ENCODE results near the gene PLS3. TPM values are rescaled to one million over a fixed set of nuclear protein-coding genes. Genes with fewer than 3 reads are reported as not detected.
A peak's percentile ranks its signal among the peaks of the same experiment; 100 is the strongest.

Gene PLS3
- total RNA-seq, 1 donor = 323 TPM

- no peak for DNase-seq (ENCODE audit: low read depth)
- TF ChIP-seq CTCF (IDR thresholded peaks at IDR 0.05; ENCODE audit: insufficient read depth, low read depth, low read length) = no peak
- no peak overlapping the region for H3K4me3 ChIP-seq (ENCODE audit: low read depth, low read length)
These were observed 91.2 kb downstream of the PLS3 start for GRCh38 chrX:115652221-115652620.

- TF ChIP-seq CTCF (IDR thresholded peaks at IDR 0.05; ENCODE audit: insufficient read depth, low read depth, low read length) = no peak
These were observed 104.1 kb downstream of the PLS3 start for GRCh38 chrX:115665122-115665521.

GRCh38 chrX:115679460-115679859 is 118.5 kb downstream of the PLS3 start:
- TF ChIP-seq CTCF (IDR thresholded peaks at IDR 0.05; ENCODE audit: insufficient read depth, low read depth, low read length) = peak; percentile 50
- no peak overlapping the region for H3K4me3 ChIP-seq (ENCODE audit: low read depth, low read length)
- DNase-seq (ENCODE audit: low read depth) = peak; percentile 34

More at GRCh38 chrX:115665122-115665521, 104.1 kb downstream of the PLS3 start:
- no peak for DNase-seq (ENCODE audit: low read depth)
- H3K4me3 ChIP-seq (ENCODE audit: low read depth, low read length) = no peak overlapping the region

- no peak for DNase-seq (ENCODE audit: low read depth)
- TF ChIP-seq CTCF (IDR thresholded peaks at IDR 0.05; ENCODE audit: insufficient read depth, low read depth, low read length) = no peak
- H3K4me3 ChIP-seq (ENCODE audit: low read depth, low read length) = no peak overlapping the region
These were observed 126.6 kb downstream of the PLS3 start for GRCh38 chrX:115687595-115687994.

- no peak overlapping the region for H3K4me3 ChIP-seq (ENCODE audit: low read depth, low read length)
- DNase-seq (ENCODE audit: low read depth) = peak; percentile 6
- no peak for TF ChIP-seq CTCF (IDR thresholded peaks at IDR 0.05; ENCODE audit: insufficient read depth, low read depth, low read length)
These were observed 129.0 kb downstream of the PLS3 start for GRCh38 chrX:115689931-115690330.

GRCh38 chrX:115690511-115691216 is 129.7 kb downstream of the PLS3 start:
- H3K4me3 ChIP-seq (ENCODE audit: low read depth, low read length) = no peak overlapping the region
- TF ChIP-seq CTCF (IDR thresholded peaks at IDR 0.05; ENCODE audit: insufficient read depth, low read depth, low read length) = peak; percentile 71

GRCh38 chrX:115693476-115693875 is 132.5 kb downstream of the PLS3 start:
- no peak for TF ChIP-seq CTCF (IDR thresholded peaks at IDR 0.05; ENCODE audit: insufficient read depth, low read depth, low read length)
- DNase-seq (ENCODE audit: low read depth) = no peak
- H3K4me3 ChIP-seq (ENCODE audit: low read depth, low read length) = no peak overlapping the region

More at GRCh38 chrX:115690511-115691216, 129.7 kb downstream of the PLS3 start:
- DNase-seq (ENCODE audit: low read depth) = peak; percentile 73
